TTC549 (cell line): ENCODE results near the gene COL4A2.

ENCODE experiments used
- FAIRE-seq: peaks from 2 replicates; lab custom pipeline; 2012; peaks lifted over from hg19 to GRCh38; lab: Jason Lieb, UNC

The COL4A2 gene

DNA sequence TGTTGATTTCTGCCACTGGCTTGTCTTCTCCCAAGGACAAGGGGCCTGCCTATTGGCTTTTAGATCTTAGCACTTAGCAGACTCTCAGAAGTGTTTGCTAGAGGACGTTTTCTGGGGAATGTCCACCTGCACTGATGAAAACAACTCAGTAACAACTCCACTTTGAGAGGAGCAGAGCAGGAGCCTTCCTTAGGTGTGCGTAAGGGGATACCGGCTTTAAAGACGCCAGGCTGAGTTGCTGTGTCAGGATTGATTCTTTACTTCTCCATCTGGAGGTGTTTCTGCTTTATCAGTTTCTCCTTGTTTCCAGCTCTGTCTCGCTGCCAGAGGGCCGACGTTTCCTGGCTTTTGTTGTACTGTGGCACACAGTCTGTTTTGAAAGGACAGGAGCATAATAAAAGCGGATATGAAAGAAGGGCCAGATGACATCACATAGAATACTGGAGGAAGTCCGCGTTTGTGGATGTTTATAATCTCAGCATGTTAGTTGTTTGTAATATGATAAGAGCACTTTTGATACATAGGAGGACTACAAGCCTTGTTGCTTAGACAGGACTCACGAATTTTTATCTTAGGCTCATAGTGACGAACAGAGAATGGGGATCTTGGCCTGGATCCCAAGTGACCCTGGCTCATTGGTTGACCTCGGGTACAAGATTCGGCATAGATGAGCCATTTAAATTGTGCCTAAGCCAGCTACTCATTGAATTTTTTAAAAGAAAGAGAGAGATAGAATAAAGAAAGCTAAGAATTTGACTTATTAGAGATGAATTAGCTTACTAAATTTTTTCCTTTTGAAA is 34.6 kb downstream of the COL4A2 start:
- no peak for FAIRE-seq

DNA sequence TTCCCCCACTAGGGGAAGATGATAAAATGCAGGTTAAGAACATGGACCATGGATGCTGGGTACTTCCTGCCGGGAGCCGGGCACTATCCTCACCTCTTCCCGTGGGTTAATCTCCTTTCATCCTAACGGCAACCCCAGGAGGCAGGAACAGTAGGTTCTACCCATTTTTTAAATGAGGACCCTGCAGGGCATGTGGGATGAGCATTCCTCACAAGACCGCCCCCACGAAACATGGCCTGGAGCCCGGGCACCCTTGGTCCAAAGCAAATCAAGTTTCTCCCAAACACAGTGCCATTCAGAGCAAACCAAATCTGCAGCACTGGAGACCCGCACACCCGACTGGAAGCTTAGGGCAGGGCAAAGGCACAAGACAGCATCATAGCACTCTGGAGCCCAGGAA is 35.4 kb downstream of the COL4A2 start:
- no peak for FAIRE-seq

DNA sequence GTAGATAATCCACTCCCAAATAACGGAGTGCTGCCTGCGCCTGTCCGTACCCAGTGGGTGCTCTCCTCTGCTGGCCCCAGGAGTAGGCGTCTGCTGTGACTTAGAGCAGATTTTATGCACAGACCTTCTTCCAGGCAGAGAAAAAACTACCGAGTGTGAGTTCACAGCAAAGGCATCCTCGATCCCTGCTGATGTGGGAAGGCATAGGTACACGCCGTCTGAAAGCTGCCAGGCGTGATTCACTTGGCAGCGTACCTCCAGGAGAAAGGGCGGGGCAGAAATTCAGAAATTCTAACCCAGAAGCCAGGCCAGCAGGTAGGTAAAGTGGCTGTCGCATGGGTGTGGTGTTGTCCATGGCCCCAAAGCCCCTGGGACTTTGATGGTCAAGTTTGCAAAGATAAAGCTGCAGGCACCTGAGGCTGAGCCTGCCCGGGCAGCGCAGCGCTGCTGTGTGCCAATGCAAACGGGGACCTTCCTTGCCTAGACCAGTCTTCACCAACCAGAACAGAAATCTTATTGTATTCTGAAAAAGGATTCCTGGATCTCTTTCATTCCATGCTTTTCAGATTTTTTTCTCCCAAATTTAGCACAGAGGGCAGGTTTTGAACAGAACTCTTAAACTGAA is 36.3 kb downstream of the COL4A2 start:
- no peak for FAIRE-seq

DNA sequence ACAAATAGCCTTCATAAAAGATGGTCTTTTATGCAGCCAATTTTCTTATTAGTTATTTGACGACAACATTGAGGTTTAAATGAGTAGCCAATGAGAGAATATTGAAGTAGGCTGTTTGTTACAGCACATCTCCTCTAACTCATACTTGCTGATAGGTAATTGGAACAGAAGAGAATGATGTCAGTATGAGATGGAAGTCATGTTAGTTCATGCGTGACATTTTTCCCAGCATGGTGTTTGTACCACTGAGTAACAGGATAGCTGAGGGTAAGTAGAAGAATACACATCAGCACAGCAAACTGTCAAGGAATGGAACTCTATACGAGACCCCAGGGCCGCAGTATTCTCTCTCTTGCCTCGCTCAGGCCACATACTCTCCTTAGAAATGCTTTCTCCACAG is 37.2 kb downstream of the COL4A2 start:
- no peak for FAIRE-seq

- no peak for FAIRE-seq
These were observed 38.2 kb downstream of the COL4A2 start for GRCh38 chr13:110345266-110345665.

DNA sequence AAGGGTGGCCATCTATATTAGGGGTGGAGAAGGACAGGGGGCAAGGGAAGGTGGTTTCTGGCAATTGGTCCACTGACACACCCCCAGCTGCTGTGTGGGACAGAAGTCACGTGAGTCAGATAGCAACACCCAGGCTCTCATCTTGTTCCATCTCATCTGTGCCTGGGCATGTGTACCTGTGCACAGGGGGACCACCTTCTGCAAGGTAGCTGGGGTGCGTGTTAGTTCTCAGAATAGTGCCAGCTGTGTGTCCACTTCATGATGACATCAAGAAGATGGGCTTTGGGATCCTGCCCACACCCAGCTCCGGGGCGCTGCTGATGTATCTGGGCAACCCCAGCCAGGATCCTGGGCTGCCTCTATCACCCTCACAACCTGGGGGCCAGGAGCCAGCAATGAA is 38.6 kb downstream of the COL4A2 start:
- FAIRE-seq, result no peak

- FAIRE-seq, result no peak
These were observed 39.6 kb downstream of the COL4A2 start for GRCh38 chr13:110346661-110347067.

GRCh38 chr13:110347088-110347487 is 40.0 kb downstream of the COL4A2 start:
- FAIRE-seq, result no peak

GRCh38 chr13:110347535-110348308 is 40.6 kb downstream of the COL4A2 start:
- no peak for FAIRE-seq

- no peak for FAIRE-seq
These were observed 41.4 kb downstream of the COL4A2 start for GRCh38 chr13:110348309-110349105.

DNA sequence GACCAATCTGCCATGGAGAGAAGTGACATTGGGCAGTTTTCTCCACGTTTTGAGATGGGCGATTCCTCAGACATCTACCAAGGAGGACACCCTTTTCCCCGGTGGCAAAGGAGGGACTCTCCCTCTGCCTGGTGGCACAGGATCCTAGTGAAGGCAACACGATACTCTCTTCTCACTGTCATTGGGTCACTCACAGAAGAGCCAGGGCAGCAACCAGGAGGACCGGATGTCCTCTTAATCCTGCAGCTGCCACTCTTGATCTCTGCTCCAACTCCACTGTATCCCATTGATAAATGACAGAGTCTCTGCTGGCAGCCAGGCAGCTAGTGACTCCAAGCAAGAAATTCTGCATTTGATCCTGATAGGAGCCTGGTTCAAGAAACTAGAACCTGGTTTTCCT is 42.2 kb downstream of the COL4A2 start:
- FAIRE-seq, result no peak

DNA sequence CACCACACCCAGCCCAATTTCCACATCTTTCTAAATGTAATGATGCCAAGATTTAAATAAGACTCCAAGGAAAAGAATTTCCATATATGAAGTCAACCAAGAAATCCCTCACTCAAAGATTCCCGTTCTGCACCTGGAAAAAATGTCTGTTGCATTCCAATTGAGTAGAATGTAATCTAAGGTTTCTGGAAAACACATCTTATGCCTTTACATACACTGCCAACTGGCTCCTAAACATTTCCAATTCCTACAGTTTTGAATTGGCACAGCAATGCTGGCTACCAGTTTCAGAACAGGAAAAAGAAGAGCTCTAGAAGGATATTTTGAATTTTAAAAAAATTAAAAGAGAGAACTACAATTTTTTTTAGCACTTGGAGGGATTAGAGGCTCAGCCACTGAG is 43.0 kb downstream of the COL4A2 start:
- FAIRE-seq, result no peak

DNA sequence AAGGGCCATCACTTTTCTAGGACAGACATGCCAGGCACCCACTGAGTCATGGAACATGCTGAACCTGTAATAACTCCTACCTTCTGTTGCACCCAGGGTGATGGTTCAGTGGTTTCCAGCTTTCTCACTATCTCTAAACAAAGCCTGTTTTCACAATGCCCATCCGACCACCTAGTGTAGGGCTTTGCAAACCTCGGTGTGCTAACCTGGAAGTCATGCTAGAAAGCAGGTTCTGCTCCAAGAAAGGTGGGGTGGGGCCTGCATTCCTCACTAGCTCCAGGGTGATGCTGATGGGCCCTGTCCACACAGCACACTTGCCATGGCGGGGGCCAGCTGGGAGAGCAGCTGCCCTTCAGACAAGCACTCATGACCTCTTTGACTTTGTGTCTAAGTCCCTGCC is 43.4 kb downstream of the COL4A2 start:
- no peak for FAIRE-seq

DNA sequence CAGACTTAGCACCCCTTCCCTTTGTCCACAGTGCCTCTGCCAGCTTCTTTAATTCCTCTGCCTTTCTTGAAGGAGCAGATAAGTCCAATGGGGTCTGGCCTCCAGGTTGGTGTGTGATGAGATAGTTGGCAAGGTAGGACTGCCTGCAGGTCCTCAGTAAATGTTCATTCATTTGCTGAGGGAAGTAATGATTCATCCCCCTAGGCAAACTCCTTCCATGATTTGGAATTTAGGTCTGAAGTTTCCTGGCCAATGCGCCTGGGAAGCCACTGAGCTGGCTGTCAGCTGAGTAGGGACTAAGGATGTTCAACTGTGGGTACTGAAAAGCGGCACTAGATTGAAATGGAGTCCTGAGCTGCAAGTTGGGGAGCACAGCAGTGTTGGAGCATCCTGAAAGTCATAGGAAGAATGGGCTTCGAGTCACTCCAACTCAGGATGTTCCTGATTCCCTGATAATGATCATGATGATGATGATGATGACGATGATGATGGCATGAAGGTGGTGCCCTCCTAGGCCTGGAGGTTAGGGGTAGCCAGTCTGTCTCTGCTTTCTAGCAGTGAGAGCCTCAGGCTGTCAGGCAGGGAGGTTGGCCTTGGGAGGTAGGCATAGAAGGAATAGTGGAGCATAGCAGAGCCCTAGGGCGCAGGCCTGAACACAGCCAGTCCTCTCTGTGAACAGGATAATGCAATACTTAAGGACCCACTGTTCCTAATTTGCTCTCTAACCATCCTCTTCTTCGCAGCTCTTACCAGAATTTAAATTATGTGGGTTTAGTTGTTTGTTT is 44.7 kb downstream of the COL4A2 start:
- no peak for FAIRE-seq

DNA sequence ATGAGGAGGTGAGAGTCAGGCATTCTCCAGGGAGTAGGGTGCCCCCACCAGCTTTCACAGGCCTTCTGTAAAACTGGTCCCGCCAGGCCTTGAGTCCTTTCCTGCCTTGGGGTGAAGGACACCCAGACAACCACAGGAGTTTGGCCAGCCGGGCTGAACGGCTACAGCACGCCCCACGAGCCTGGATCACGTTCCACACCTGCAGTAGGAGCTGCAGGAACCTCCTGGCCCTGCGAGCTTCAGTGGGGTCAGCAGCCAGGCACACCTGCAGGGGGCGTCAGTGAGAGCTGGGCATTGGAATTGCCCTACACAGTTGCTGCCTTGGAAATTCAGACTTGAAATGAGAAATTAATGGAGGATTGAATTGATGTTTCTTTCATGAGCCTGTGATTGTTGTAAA is 45.7 kb downstream of the COL4A2 start:
- FAIRE-seq, result no peak

DNA sequence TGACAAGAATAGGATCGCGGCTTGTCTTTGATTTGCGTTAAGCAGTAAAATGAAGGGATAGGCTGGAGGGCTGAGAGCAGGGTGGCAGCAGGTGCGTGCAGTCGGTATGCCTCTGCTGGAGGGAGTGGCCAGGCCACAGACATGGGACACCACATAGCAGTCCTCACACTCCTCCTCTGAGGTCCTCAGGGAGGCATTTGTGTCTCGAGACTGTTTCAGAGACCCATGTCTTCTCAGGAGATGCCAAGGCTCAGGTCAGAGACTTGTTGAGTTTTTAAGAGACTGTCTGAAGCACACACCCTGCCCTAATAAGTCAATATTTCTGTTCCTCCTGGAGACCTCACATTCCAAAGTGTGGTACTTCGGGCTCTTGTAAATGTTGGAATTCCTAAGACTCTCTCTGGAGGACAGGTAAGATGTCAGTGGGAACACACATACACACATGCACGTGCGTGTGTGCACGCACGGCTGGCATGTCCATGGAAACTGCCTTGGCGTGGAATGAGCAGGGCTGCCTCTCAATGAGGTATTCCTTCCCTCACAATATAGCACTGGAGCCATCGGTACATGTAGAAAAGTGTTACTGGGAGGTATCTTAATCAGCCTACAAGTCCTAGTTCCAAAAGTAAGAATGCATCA is 46.4 kb downstream of the COL4A2 start:
- FAIRE-seq, result no peak

GRCh38 chr13:110354123-110354627 is 47.1 kb downstream of the COL4A2 start:
- no peak for FAIRE-seq

DNA sequence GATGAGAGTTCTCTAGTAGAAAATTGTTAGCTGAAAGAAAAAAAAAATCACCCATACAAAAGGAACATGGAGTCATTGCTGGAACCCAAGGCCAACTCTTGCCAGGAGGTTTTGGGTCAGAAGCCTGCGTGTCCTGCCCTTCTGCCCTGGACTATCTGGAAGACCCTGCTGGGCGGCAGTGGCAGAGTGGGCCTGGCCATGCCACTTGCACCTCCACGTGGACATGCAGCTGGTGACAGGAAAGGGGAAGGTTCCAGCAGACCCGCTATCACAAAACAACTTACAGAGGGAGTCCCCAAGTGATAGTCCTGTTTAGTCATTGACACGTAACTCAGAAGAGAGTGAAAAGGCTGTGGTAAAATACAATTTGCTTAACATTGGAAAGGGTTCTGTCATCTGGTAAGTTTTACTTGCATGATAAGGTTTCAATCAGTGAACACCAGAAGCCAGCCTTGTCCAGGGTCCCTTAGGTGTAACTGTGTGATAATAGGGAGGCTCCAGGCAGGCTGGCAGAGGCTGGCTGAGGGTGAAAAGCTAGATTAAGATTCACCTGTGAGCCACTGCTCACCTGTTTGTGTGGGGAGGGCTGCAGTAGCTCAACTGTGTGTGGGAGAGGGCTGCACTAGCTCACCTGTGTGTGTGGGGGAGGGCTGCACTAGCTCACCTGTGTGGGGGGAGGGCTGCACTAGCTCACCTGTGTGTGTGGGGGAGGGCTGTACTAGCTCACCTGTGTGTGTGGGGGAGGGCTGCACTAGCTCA is 47.8 kb downstream of the COL4A2 start:
- no peak for FAIRE-seq

- FAIRE-seq, result no peak
These were observed 49.3 kb downstream of the COL4A2 start for GRCh38 chr13:110356362-110356761.

GRCh38 chr13:110358381-110358780 is 51.3 kb downstream of the COL4A2 start:
- no peak for FAIRE-seq
